ENCODE results near the gene XYLB.

Gene XYLB

GRCh38 chr3:38454884-38455638 lies 108.5 kb downstream of the XYLB start:
- no peak for TF ChIP-seq CTCF (IDR thresholded peaks at IDR 0.05; ENCODE audit: low read depth, low read length)
- no peak for DNase-seq (ENCODE audit: extremely low read depth, low read depth)

- no peak for DNase-seq (ENCODE audit: extremely low read depth, low read depth)
- TF ChIP-seq CTCF (IDR thresholded peaks at IDR 0.05; ENCODE audit: low read depth, low read length): no peak
Observed at GRCh38 chr3:38455639-38456430, 109.2 kb downstream of the XYLB start.

GRCh38 chr3:38457111-38458003 lies 110.8 kb downstream of the XYLB start:
- DNase-seq (ENCODE audit: extremely low read depth, low read depth): no peak

GRCh38 chr3:38458796-38459498 lies 112.4 kb downstream of the XYLB start:
- TF ChIP-seq CTCF (IDR thresholded peaks at IDR 0.05; ENCODE audit: low read depth, low read length): no peak
- peak; percentile 69 for DNase-seq (ENCODE audit: extremely low read depth, low read depth)

More at GRCh38 chr3:38457111-38458003, 110.8 kb downstream of the XYLB start:
- TF ChIP-seq CTCF (IDR thresholded peaks at IDR 0.05; ENCODE audit: low read depth, low read length): no peak

- DNase-seq (ENCODE audit: extremely low read depth, low read depth): no peak
- no peak for TF ChIP-seq CTCF (IDR thresholded peaks at IDR 0.05; ENCODE audit: low read depth, low read length)
Observed at GRCh38 chr3:38459499-38460048, 113.0 kb downstream of the XYLB start.

- no peak for DNase-seq (ENCODE audit: extremely low read depth, low read depth)
- TF ChIP-seq CTCF (IDR thresholded peaks at IDR 0.05; ENCODE audit: low read depth, low read length): no peak
Observed at GRCh38 chr3:38460377-38461270, 114.0 kb downstream of the XYLB start.

Measured in AG09319 (cell line).